Neural crest cell (in vitro differentiated cells): ENCODE results near the gene MPPE1. TPM values are rescaled to one million over a fixed set of nuclear protein-coding genes. Genes with fewer than 3 reads are reported as not detected.
A peak's percentile ranks its signal among the peaks of the same experiment; 100 is the strongest.
"Not testable (repeated sequence)": the region's sequence is repeated elsewhere in the genome, so short reads cannot be mapped to it uniquely, and the experiment has no call there.

Source experiments
- DNase-seq: peaks from one replicate; pipeline ENCODE4 v3.0.0; 2021; ENCODE audit warnings: low read depth, mixed read lengths, low spot score
- H3K27ac Mint-ChIP-seq: one replicate; pipeline ENCODE4 v1.8.0; 2021; ENCODE audit warnings: mild to moderate bottlenecking, mixed read lengths; ENCODE audit not compliant: unreplicated experiment
- H3K27me3 Mint-ChIP-seq: 2 replicates; pipeline ENCODE4 v1.8.0; 2021; ENCODE audit warnings: low read depth, mild to moderate bottlenecking, mixed read lengths
- H3K36me3 Mint-ChIP-seq: 2 replicates; pipeline ENCODE4 v1.8.0; 2021; ENCODE audit warnings: low read depth, mild to moderate bottlenecking, mixed read lengths
- H3K4me1 Mint-ChIP-seq: 2 replicates; pipeline ENCODE4 v1.8.0; 2021; ENCODE audit warnings: mixed read lengths
- H3K4me3 Mint-ChIP-seq: one replicate; pipeline ENCODE4 v1.8.0; 2021; ENCODE audit warnings: mild to moderate bottlenecking, mixed read lengths
- H3K9me3 Mint-ChIP-seq: 2 replicates; pipeline ENCODE4 v1.8.0; 2021; ENCODE audit warnings: mixed read lengths
- CTCF ChIP-seq: fragments of 200-600 bp; sonication (generic); conservative IDR thresholded peaks from 2 replicates; pipeline ENCODE4 v1.5.0; 2021; ENCODE audit warnings: antibody characterized with exemption, mild to moderate bottlenecking
- total RNA-seq: library from RNA; stranded (reverse); gene quantifications from 2 replicates; pipeline ENCODE4 v1.2.1, GENCODE V29; 2021

Gene MPPE1
- total RNA-seq, 1 donor from 2014 or later, result 22.8 TPM

GRCh38 chr18:11946756-11947155, 38.6 kb upstream of the MPPE1 start:
- Mint-ChIP-seq H3K9me3 (no peaks in the 10 kb centered on the region), H3K4me3 (peak overlapping the region; percentile 13), H3K36me3 (no peaks in the 10 kb centered on the region), H3K4me1 (peaks cover 11% of the 10 kb centered on the region), H3K27ac (no peak overlapping the region), H3K27me3 (no peaks in the 10 kb centered on the region)
- no peak for TF ChIP-seq CTCF
- no peak for DNase-seq

- not testable (repeated sequence) for H3K4me3 Mint-ChIP-seq, H3K27ac Mint-ChIP-seq, H3K27me3 Mint-ChIP-seq, DNase-seq, H3K36me3 Mint-ChIP-seq, H3K9me3 Mint-ChIP-seq
- H3K4me1 Mint-ChIP-seq, result peaks cover 11% of the 10 kb centered on the region
Observed at GRCh38 chr18:11945834-11946659, 37.9 kb upstream of the MPPE1 start.

- Mint-ChIP-seq H3K36me3 (no peaks in the 10 kb centered on the region), H3K27me3 (no peaks in the 10 kb centered on the region), H3K27ac (no peak overlapping the region), H3K4me3 (no peak overlapping the region), H3K9me3 (no peaks in the 10 kb centered on the region), H3K4me1 (peaks cover 11% of the 10 kb centered on the region)
- no peak for DNase-seq
- no peak for TF ChIP-seq CTCF
Observed at GRCh38 chr18:11944786-11945185, 36.7 kb upstream of the MPPE1 start.

- Mint-ChIP-seq H3K27me3 (no peaks in the 10 kb centered on the region), H3K27ac (no peak overlapping the region), H3K36me3 (no peaks in the 10 kb centered on the region), H3K4me1 (peaks cover 11% of the 10 kb centered on the region), H3K4me3 (no peak overlapping the region), H3K9me3 (no peaks in the 10 kb centered on the region)
- no peak for DNase-seq
- no peak for TF ChIP-seq CTCF
Observed at GRCh38 chr18:11944252-11944651, 36.1 kb upstream of the MPPE1 start.

GRCh38 chr18:11943551-11943950, 35.4 kb upstream of the MPPE1 start:
- Mint-ChIP-seq H3K9me3 (no peaks in the 10 kb centered on the region), H3K4me3 (no peak overlapping the region), H3K27ac (no peak overlapping the region), H3K4me1 (peaks cover 11% of the 10 kb centered on the region), H3K36me3 (no peaks in the 10 kb centered on the region), H3K27me3 (no peaks in the 10 kb centered on the region)
- no peak for TF ChIP-seq CTCF
- no peak for DNase-seq

- Mint-ChIP-seq H3K4me3 (no peak overlapping the region), H3K4me1 (no peaks in the 10 kb centered on the region), H3K9me3 (no peaks in the 10 kb centered on the region), H3K27ac (no peak overlapping the region), H3K36me3 (no peaks in the 10 kb centered on the region), H3K27me3 (no peaks in the 10 kb centered on the region)
- TF ChIP-seq CTCF, result no peak
- DNase-seq, result no peak
Observed at GRCh38 chr18:11940956-11941355, 32.8 kb upstream of the MPPE1 start.
